ENCODE measurements around the gene TRAF7.
"Not testable (repeated sequence)": the region's sequence is repeated elsewhere in the genome, so short reads cannot be mapped to it uniquely, and the experiment has no call there.

The TRAF7 gene

DNA sequence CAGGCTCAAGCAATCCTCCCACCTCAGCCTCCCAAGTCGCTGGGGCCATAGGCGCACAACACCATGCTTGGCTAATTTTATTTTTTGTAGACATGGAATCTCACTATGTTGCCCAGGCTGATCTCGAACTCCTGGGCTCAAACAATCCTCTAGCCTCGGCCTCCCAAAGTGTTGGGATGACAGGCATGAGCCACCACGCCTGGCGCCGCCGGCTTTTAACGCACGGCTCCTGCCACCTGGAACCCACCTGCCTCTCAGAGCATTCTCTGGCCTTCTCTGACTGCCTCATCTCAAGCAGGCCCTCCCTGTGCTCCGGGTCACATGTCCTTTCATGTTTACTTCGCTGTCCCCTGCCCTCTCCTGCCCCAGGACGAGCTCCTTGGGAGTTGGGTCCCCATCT lies 30.5 kb downstream of the TRAF7 start:
- no peak for DNase-seq

DNA sequence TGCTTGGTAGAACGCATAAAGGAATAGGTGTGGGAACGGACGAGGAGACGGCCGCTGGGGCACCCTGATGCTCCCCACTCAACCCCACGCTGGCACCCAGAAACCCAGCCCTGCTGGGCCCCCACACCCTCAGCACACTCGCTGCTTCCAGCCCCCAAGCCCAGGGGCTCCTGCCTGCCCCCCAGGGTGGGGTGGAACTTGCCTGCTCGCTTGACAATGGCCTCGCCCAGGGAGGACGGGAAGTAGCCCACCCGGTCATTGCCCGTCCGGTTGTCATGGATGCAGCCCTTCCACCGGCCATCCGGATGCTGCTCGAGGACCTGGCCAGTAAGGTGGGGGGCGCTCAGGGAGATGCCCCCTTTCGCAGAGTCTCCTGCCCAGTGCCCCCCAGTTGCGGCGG lies 30.9 kb downstream of the TRAF7 start:
- no peak for DNase-seq

DNA sequence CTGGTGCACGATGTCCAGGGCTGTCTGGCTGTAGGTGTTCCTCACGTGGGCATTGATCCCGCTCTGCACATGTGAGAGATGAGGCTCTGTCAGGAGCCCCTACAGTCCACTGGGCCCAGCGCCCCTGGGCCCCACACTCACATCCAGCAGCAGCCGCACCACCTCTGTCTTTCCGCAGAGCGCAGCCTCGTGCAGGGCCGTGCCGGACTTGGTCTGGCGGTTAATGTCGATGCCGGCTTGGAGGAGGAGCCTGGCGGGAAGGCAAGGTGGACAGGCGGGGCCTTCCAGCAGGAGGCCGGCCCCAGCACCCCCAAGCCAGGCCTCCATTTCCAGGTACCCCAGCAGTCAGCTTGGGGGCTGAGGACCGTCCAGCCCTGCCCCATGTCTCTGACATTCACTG lies 31.6 kb downstream of the TRAF7 start:
- DNase-seq: no peak

DNA sequence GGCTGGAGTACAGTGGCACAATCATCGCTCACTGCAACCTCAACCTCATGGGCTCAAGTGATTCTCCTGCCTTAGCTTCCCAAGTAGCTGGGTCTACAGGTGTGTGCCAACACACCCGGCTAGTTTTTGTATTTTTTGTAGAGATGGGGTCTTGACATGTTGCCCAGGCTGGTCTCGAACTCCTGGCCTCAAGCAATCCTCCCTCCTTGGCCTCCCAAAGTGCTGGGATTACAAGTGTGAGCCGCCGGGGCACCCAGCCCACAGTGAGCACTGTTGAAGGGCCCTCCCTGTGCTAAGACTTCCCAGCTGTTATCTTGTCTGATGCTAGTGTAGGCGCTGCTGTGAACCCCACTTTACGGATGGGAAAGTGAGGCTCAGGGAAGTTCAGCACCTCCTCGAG lies 32.8 kb downstream of the TRAF7 start:
- DNase-seq: no peak

DNA sequence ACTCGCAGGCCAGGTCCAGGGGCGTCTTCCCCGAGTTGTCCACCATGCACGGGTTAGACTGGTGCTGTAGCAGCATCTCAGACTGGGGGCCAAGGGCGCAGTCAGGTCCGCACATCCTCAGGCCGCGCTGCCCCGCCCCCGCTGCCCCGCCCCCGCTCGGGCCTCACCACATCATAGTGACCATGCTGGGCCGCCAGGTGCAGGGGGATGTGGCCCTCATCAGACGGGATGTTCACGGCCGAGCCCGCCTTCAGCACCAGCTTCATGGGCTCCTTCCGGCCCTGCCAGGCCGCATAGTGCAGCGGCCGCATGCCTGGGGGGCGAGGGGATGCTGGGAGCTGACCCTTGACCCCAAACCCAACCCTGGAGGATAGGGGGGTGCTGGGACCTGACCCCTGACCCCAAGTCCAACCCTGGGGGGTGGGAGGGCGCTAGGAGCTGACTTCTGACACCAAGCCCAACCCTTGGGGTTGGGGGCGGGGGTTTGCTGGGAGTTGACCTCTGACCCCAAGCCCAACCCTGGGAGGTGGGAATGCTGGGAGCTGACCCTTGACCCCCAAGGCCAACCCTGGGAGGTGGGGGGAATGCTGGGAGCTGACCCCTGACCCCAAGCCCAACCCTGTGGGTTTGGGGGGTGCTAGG lies 33.8 kb downstream of the TRAF7 start:
- DNase-seq: no peak

DNA sequence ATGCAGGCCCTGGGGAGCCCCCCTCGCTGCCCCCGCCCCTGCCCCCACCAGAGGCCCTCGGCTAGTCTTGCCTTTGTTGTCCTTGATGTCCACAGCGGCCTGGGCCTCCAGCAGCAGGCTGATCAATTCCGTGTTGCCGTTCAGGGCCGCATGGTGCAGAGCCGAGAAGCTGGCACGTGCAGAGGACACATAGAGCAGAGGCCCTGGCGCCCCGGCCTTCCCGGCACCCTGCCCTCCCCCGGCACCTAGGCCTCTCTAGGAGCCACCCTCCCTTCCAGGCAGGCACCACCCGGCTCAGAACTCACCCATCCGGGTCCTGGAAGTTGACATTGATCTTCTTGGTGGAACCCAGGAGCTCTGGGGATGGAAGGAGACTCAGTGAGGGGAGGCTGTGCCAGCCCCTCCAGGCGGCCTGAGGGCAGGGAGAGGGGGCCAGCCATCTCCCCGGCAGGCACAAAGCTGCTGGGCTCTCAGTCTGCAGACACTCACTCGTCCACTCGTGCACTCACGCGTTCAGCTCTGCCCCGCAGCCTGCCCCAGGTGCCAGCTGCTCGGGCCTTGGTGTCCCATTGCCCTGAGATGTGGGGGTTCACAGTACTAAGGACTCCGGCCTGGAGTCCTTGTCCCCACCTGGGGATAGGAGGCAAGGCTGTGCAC lies 34.5 kb downstream of the TRAF7 start:
- DNase-seq: no peak

DNA sequence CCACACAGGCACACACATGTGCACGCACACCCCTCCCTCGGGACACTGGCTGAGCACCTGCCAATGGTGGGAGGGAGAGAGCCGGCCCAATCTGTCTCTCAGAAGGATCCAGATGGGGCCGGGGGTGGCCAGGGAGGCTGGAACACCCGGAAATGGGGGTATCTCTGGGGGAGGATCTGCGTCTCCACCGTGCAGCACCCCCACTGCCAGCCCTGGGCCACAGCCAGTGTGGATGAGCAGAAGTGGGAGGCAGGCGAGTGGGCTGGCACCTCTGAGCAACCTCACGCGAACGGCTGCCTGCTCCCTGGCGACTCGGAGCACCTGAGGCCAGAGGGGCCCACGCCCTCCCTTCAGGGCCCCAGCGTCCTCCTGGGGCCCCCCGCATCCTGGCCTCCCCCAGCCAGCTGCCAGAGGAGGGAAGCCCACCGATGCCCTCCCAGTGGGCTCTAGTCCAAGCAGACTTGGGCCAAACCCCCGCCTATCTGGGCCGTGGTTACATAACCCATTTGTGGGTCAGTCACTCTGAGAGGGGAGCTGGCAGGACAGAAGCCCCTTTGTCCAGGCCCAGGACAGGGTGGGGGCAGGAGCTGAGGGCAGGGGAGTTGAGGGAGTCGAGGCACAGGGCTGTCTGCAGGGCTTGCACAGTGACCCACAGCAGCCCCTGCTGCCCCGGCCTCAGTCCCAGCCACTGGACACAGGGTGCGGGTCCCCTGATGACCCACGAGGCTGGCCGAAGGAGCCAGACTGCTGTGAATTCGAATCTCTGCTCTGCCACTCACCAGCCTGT lies 35.3 kb downstream of the TRAF7 start:
- DNase-seq: no peak

DNA sequence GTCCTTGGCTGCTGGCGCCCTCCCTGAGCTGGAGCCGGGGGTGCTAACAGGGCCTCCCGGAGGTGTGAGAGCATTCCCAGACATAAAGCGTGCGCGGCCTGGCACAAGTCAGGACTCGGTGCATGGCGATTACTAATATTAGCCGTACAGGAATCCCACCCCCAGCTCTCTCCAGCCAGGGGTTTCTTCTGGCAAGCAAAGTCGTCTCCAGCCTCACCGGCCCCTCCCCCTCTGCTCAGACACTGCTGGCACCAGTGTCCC lies 35.8 kb downstream of the TRAF7 start:
- DNase-seq: no peak

DNA sequence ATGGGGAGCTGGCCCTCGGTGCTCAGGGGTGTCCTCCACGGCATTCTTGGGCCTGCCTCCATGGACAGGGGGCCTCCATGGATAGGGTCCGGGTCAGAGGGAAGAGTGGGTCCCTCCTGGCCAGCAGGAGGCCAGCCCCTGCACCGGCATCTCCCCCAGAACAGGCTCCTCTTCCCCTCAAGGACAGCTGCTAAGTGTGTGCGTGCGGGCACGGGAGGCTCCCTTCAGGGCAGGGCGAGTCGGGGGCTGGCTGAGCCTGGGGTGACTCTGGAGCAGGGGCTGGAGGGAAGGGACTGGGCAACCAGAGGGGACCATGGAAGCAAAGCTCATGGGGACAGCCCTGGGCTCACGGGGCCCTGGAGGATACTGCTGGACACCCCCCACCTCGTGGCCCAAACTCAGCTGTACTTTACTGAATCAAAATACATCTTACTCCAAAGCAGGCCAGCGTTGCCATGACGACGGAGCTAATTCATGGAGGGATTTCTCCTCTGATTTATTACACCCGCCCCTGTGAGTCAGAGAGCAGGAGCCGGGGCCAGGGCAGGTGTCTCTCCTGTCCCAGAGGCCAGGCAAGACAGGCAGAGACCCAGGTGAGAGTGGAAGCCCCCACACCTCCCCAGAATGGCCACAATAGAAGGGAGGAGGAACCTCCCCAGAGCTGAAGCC lies 38.7 kb downstream of the TRAF7 start:
- no peak for DNase-seq

DNA sequence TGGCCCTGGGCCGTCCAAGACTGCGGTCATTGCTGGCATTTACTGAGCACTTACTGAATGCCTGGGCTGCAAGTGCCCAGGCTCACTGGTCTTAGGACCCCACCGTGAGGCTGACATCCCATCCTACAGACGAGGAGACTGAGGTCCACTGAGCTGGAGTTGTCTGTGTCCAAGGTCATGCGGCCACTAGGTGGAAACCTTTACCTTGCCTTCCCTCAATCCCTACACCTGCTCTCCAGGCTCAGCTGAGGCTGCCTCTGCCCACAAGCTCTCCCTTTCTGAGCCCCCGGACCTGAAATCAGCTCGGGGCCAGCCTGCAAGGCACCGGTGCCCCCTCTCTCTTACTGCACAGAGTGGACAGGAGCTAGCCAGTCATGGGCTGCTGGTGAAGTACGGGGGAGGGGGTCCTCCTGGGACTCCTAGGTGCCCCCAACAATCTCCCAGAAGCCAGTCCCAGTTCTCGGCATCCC lies 39.3 kb downstream of the TRAF7 start:
- DNase-seq: no peak

DNA sequence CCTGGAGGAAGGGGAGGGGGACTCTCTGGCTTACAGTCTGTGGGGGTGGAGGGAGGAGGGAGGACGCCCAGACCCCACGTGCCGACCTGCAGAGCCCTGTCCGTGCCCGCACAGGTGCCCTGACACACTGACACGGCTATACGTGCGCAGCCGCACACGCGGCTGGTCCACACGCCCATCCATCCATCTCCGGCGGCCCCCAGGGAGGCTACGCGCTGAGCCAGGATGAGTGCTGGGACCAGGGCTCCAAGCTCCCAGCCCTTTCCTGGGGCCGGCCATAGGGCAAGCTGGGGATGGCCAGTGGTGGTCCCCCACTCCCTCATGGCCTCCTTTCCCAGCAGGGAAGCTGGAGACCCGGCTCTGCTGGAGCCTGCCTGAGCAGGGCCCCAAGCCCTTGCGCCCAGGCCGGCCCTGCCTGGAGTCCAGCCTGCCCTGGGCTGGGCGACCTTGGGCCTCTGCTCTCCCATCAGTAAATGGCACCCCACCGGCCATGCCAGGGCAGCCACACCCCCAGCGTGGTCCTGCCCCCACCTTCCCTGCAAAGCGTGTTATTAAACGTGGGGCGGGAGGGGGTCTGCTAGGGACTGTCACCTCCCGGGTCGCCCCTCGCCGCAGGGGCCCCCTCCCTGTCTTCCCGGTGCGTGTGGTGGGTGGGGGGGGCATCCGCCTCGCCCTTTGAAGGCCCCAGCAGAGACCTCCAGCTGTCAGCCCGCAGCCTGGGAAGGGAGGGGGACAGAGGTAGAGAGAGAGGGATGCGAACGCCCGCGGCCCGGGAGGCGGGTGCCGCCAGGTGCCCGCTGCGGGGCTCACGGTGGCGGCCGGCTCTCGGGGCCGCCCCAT lies 40.0 kb downstream of the TRAF7 start:
- no peak for DNase-seq

DNA sequence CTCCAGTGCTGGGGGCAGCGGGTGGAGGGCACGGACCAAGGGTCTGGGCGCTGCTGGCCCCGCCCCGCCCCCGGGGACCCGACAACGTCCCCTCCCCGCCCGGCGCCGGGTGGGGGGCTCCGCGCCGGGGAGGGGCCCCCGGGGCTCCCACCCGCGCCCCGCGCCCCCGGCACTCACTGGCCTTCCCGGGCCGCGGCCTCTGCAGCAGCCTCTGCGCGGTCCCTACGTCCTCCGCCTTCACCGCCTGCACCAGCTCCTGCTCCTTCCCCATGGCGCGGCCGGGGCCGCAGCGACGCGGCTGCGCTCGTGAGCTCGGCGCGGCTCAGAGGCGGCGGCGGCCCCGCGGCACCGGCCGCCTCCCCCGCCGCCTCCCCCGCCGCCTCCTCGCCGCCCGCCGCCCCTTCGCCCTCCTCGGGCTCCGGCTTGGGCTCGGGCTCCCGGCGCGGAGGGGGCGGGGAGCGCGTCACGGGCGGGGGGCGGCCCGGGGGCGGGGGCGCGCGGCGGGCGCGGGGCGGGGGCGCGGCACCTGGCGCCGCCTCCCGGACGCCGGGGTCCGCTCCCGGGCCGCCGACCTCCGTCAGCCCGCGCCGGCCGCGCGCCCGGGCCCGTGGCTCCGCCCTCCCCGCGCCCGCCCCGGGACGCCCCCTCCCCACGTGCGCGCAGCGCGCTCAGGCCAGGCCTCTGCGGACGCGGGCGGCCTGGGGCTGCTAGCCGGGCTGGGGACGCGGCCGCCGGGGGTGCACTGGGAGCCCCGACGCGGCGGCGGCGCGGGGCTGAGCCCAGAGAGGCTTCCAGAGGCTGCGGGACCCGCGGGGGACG lies 40.8 kb downstream of the TRAF7 start, which contains the start of gene CASKIN1:
TSS of gene CASKIN1 (minus strand) at position 444 of the 819 bp plus-strand sequence. CDS start at position 271, 173 bp downstream.
- no peak for DNase-seq

DNA sequence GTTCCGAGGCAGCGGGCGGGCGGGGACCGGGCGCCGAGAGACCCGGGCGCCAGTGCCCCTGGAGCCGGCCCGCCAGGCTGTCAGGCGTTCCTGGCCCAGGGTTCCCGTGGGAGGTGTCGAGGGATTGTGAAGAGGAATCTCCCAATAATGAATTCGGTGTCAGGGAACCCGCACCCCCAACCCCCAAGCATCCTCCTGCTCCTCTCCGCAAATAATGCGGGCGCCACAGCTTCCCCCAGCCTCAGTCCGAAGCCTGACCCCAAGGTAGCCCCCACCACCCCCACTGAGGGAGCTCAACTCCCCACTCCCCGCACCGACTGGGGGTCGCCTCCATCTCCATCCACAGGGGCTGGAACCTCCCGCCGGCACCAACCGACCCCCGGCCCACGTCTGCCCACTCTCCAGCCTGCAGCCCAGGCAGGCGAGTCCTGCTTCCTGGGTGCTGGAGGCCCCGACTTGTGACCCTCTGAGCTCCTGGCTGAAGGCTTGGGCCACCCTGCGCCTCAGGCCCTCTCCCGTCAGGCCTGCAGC lies 41.5 kb downstream of the TRAF7 start:
- no peak for DNase-seq

DNA sequence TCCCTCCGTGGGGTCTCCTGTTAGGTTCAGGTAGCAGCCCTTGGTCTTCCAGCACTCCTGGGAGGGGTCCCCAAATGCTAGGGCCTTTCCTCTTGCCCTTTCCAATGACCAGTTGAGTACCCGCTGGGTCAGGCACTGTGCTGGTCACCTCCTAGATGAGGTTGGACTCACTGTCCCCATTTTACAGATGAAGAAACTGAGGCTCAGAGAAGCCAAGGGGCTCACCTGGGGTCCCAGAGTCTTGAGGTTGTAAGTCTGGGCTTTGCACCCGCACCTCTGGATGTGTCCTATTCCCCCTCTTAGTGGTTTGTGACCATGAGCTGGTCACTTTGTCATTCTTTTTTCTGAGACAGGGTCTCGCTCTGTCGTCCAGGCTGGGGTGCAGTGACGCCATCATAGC lies 42.2 kb downstream of the TRAF7 start:
- DNase-seq: no peak

DNA sequence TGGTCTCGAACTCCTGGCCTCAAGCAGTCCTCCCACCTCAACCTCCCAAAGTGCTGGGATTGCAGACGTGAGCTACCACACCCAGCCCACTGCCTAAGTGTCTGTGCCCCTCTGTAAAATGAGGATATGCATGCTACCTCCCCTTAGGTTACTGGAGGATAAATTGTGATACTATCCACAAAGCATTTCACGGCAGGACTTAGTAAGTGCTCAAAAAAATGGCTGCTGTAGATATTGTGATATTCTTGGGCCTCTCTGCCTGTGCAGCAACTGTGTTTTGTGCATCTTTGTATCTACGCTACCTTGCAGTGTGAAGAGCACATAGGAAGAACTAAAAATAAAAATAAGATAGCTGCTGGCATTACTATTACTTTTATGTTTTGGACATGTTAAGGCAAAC lies 42.7 kb downstream of the TRAF7 start:
- DNase-seq: no peak

DNA sequence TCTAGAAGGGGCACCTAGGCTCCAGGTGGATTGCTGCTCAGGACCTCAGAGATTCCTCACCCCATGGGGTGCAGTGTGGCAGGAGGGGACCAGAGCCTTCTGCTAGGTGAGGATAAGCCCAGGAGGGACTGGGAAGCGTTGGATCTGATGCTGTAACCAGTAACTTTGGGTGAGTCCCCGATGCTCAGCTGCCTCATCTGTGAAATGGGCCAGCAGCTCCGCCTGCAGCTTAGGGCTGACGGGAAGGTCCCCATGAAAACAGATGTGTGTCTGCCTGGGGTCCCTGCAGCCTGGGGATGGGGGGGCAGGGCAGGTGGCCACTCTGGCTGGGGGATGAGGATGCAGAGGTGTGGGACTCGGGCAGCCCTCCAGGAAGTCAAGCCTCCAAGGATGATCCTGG lies 43.5 kb downstream of the TRAF7 start:
- no peak for DNase-seq

DNA sequence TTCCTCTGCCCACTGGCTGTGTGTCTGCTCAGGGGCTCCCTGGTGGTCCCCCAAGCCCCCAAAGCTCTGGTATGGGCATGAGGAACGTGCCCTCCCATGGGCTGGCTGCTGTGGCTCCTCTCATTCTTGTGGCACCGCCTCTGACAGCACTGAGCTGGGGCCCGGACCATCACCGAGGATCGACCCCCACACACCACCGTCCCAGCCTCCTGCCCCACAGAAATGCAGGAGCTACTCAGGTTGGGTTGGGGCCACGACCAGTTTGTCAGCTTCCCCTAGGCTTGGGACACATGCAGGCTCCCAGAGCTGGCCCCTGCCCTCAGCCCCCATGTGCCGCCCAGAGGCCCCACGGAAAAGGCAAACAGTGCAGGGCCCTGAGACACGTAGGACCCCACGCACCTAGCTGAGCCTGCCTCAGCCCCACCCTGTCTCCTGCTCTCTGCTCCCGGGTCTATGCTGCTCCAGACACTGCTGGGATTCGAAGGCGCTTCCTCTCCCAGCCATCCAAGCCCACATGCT lies 44.1 kb downstream of the TRAF7 start:
- no peak for DNase-seq

DNA sequence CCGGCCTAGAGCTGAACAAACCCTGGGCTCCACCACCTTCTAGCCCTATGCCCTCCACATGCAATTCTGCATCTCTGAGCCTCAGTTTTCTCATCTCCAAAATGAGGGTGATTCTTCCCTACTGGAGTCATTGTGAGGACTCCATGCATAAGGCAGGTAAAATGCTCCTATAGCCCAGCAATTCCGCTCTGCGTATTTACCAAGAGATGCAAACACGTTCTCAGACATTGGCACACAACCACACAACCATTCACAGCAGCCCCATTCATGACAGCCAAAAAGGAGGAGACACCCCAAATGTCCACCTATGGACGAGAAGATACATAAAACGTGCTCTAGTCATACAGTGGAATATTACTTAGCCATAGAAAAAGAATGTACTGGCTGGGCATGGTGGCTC lies 44.7 kb downstream of the TRAF7 start:
- no peak for DNase-seq

DNA sequence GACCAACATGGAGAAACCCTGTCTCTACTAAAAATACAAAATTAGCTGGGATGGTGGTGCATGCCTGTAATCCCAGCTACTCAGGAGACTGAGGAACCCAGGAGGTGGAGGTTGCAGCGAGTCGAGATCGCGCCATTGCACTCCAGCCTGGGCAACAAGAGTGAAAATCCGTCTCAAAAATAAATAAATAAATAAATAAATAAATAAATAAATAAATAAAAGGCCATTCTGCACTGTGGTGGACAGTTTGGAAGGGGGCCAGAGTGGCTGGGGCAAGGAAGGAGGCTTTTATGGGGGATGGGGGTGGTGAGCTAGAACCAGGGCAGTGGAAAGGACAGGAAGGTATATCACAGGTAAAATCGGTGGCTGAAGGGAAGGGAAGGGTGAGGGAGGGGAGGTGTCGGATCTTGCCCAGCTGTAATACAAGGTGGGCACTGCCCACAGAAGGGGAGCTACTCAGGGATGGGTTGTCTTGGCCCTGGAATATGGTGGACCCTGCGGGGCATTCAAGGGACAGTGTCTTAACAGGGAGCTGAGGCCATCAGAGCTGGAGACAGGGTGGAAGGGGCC lies 47.6 kb downstream of the TRAF7 start:
- not testable (repeated sequence) for DNase-seq

DNA sequence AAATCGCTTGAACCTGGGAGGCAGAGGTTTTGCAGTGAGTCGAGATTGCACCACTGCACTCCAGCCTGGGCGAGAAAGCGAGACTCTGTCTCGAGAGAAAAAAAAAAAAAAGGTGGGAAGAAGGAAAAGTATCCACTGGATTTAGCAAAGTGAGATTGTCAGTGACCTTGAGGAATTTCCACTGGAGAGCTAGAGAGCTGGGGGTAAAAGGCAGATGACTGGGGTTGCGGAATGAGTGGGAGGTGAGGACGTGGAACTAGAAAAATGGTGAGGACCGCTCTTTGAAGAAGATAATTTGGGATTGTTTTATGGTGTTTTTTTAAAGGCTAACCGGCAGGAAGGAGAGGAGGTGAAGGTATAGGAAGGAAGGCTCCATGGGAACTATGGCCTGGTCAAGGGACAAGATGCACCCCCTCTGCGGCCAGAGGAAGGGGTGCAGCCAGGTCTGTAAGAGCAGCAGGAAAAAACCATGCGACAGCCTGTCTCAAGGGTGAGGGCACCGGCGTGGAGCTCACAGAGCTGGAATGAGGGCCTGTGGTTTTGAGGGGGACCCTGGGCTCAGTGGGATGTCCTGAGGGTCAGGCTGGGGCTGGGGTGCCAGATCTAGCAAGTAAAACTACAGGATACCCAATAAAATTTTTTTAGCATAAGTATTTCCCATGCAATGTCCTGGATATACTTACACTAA lies 49.0 kb downstream of the TRAF7 start:
- DNase-seq: no peak

Measured in NCI-H1694 (cell line).